Measurements from ENCODE around the gene LARP4B.
A peak's percentile ranks its signal among the peaks of the same experiment; 100 is the strongest.

Gene LARP4B

DNA sequence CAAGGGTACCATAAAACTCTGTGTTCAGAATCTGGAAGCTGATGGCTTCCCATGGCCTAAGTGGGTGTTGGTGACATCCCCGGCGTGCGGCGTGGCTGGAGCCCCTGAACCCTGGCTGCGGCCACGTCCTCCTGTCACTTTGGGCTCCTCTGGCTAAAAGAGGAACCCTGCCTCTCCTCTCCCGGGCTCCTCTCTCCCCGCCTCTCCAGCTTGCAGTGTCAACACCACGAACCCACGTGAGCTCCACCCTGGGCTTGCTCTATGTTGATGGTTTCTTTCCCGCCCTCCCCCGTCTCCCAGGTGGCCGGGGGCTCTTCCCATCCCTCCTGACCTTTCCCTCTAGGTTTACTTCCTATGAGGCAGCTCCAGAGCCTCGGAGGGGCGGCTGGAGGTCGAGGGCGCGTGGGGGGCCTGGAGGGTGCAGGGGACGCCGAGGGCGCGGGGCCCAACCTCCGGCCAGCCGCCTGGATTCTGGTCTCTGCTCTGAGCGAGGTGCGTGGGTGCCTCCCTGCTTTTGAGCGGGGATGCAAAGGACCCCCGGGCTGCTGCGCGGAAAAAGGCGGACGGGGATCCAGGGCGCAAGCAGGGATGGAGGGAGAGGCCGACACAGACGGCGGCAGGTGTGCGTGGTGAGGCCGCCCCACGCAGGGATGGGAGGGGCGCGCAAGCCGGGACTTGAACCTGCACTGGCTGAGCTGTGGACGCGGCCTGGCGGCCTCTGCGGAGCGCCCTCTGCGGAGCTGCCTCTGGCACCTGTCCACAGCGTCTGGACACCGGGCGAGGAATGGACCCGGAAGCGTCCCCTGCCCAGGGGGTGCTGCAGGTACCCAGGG is 126.5 kb downstream of the LARP4B start:
- H3K9me3 ChIP-seq (ENCODE audit: control insufficient read depth, low read length), result no peaks in the 10 kb centered on the region
- no peak overlapping the region for H3K9ac ChIP-seq (ENCODE audit: low read length)
- H3K4me1 ChIP-seq (ENCODE audit: control insufficient read depth, insufficient read depth, low read length), result no peaks in the 10 kb centered on the region
- no peaks in the 10 kb centered on the region for H3K27me3 ChIP-seq (replicated peaks; ENCODE audit: control insufficient read depth, insufficient read depth, low read length)
- peaks cover 44% of the 10 kb centered on the region for H3K36me3 ChIP-seq (ENCODE audit: control insufficient read depth, insufficient read depth, low read length, severe bottlenecking)
- no peak overlapping the region for H3K4me3 ChIP-seq (ENCODE audit: low read length)
- DNase-seq (ENCODE audit: low read depth), result no peak

DNA sequence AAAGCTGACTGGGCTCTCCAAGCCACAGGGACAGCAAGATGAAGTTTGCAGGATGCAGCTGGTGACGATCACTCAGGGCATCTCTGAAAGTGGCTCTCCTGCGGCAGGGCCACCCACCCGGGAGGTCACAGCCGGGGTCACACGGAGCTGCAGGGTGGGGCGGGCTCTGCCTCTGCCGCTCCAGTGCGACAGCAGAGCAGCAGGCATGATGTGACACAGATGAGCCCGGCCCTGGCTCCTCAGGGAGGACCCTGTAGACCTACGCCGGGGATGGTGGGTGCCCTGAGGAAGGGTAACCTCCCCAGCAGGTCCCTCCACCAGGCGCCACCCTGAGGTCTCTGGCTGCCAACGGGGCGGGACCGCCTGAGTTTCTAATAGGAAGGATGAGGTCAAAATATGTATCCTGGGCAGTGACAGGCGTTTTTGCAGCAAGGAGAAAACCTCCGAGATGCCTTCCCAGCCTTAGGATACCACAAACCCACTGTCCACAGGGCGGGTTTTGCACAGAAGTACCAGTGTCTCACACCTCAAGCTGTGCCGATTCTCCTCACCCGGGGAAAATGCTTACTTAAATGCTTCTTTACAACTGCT is 127.2 kb downstream of the LARP4B start:
- Histone ChIP-seq H3K36me3 (ENCODE audit: control insufficient read depth, insufficient read depth, low read length, severe bottlenecking) (peaks cover 37% of the 10 kb centered on the region), H3K4me1 (ENCODE audit: control insufficient read depth, insufficient read depth, low read length) (no peaks in the 10 kb centered on the region), H3K9ac (ENCODE audit: low read length) (no peak overlapping the region), H3K9me3 (ENCODE audit: control insufficient read depth, low read length) (no peaks in the 10 kb centered on the region), H3K4me3 (ENCODE audit: low read length) (no peak overlapping the region), H3K27me3 (replicated peaks; ENCODE audit: control insufficient read depth, insufficient read depth, low read length) (no peaks in the 10 kb centered on the region)
- no peak for DNase-seq (ENCODE audit: low read depth)

DNA sequence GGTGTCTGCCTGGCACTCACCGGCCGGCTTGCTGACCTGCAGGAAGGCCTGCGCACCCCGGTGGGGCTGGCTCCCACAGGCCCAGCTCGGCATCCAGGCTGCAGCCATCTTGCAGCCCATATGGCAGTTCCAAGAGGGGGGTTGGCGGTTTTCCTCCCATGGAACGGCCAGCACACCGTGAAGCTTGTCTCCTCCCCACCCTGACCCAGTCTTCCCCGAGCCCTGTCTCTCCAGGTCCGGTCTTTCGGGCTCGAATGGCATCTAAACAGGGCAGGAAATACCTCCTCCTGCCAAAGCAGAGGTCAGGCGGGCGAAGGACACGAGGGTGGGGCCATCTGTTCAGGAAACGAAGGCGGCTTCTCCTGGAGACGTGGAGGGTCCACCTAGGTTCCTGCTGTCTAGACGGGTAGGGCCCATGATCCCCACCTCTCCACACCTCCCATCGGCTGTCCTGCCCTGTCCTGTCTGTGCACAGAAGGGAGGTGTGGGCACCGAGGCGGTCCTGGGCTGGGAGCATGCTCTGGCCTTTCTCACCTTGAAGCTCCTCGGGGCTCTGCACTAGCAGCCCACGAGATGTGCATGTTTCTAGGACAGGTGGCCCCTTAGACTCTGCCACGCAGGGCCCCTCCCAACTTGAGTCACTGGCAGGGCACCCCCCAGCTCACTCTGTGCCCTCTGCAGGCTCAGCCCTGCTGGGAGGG is 128.3 kb downstream of the LARP4B start:
- Histone ChIP-seq H3K36me3 (ENCODE audit: control insufficient read depth, insufficient read depth, low read length, severe bottlenecking) (peaks cover 28% of the 10 kb centered on the region), H3K27me3 (replicated peaks; ENCODE audit: control insufficient read depth, insufficient read depth, low read length) (no peaks in the 10 kb centered on the region), H3K4me1 (ENCODE audit: control insufficient read depth, insufficient read depth, low read length) (no peaks in the 10 kb centered on the region), H3K9ac (ENCODE audit: low read length) (no peak overlapping the region), H3K9me3 (ENCODE audit: control insufficient read depth, low read length) (no peaks in the 10 kb centered on the region), H3K4me3 (ENCODE audit: low read length) (no peak overlapping the region)
- DNase-seq (ENCODE audit: low read depth), result no peak

GRCh38 chr10:802506-802905 is 129.0 kb downstream of the LARP4B start:
- no peak overlapping the region for H3K4me3 ChIP-seq (ENCODE audit: low read length)
- peaks cover 21% of the 10 kb centered on the region for H3K36me3 ChIP-seq (ENCODE audit: control insufficient read depth, insufficient read depth, low read length, severe bottlenecking)
- no peak overlapping the region for H3K9ac ChIP-seq (ENCODE audit: low read length)
- no peaks in the 10 kb centered on the region for H3K27me3 ChIP-seq (replicated peaks; ENCODE audit: control insufficient read depth, insufficient read depth, low read length)
- H3K4me1 ChIP-seq (ENCODE audit: control insufficient read depth, insufficient read depth, low read length), result no peaks in the 10 kb centered on the region
- no peaks in the 10 kb centered on the region for H3K9me3 ChIP-seq (ENCODE audit: control insufficient read depth, low read length)
- no peak for DNase-seq (ENCODE audit: low read depth)

DNA sequence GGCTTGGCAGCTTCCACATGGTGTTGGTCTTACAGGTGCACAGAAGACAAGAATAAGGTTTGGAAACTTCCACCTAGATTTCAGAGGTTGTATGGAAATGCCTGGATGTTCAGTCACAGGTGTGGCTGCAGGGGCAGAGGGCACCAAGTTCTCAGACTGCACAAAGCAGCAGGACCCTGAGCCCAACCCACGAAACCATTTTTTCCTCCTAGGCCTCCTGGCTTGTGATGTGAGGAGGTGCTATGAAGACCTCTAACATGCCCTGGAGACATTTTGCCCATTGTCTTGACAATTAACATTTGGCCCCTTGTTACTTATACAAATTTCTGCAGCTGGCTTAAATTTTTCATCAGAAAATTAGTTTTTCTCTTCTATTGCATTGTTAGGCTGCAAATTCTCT is 134.3 kb downstream of the LARP4B start:
- Histone ChIP-seq H3K4me1 (ENCODE audit: control insufficient read depth, insufficient read depth, low read length) (no peaks in the 10 kb centered on the region), H3K27me3 (replicated peaks; ENCODE audit: control insufficient read depth, insufficient read depth, low read length) (no peaks in the 10 kb centered on the region), H3K4me3 (ENCODE audit: low read length) (no peak overlapping the region), H3K9ac (ENCODE audit: low read length) (no peak overlapping the region), H3K9me3 (ENCODE audit: control insufficient read depth, low read length) (no peaks in the 10 kb centered on the region), H3K36me3 (ENCODE audit: control insufficient read depth, insufficient read depth, low read length, severe bottlenecking) (no peaks in the 10 kb centered on the region)
- DNase-seq (ENCODE audit: low read depth), result no peak

GRCh38 chr10:796233-796632 is 135.3 kb downstream of the LARP4B start:
- no peaks in the 10 kb centered on the region for H3K36me3 ChIP-seq (ENCODE audit: control insufficient read depth, insufficient read depth, low read length, severe bottlenecking)
- no peaks in the 10 kb centered on the region for H3K9me3 ChIP-seq (ENCODE audit: control insufficient read depth, low read length)
- no peak overlapping the region for H3K9ac ChIP-seq (ENCODE audit: low read length)
- no peaks in the 10 kb centered on the region for H3K4me1 ChIP-seq (ENCODE audit: control insufficient read depth, insufficient read depth, low read length)
- DNase-seq (ENCODE audit: low read depth), result no peak
- H3K4me3 ChIP-seq (ENCODE audit: low read length), result no peak overlapping the region
- no peaks in the 10 kb centered on the region for H3K27me3 ChIP-seq (replicated peaks; ENCODE audit: control insufficient read depth, insufficient read depth, low read length)

DNA sequence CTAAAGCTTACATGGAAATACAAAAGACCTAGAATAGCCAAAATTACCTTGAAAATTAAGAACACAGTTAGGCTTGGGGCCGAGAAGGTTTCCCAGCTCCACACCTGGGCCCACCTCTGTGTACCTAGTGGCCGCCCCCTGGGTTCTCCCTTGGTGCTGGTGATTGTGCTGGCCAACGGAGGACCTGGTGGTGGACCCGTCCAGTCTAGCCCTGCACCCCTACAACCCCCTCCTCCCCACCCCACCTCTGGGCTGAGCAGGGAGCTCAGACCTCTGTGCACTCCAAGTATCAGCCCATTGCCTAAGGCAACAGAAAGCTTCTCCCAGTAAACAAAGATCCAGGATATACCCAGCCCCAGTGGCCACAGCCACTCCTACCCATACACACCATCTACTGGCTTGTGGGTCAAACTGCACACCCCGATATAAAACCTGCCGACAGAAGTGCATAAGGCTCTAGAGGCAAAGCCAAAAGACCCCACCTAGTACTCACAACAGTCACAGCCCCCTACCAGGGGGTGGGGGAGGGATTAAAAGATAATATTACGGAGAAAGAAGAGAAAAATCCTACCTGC is 137.0 kb downstream of the LARP4B start:
- Histone ChIP-seq H3K36me3 (ENCODE audit: control insufficient read depth, insufficient read depth, low read length, severe bottlenecking) (no peaks in the 10 kb centered on the region), H3K27me3 (replicated peaks; ENCODE audit: control insufficient read depth, insufficient read depth, low read length) (no peaks in the 10 kb centered on the region), H3K9ac (ENCODE audit: low read length) (no peak overlapping the region), H3K4me3 (ENCODE audit: low read length) (no peak overlapping the region), H3K9me3 (ENCODE audit: control insufficient read depth, low read length) (no peaks in the 10 kb centered on the region), H3K4me1 (ENCODE audit: control insufficient read depth, insufficient read depth, low read length) (no peaks in the 10 kb centered on the region)
- peak; percentile 24 for DNase-seq (ENCODE audit: low read depth)

- peak; percentile 70 for DNase-seq (ENCODE audit: low read depth)
Observed at GRCh38 chr10:792792-793100, 138.8 kb downstream of the LARP4B start.

DNA sequence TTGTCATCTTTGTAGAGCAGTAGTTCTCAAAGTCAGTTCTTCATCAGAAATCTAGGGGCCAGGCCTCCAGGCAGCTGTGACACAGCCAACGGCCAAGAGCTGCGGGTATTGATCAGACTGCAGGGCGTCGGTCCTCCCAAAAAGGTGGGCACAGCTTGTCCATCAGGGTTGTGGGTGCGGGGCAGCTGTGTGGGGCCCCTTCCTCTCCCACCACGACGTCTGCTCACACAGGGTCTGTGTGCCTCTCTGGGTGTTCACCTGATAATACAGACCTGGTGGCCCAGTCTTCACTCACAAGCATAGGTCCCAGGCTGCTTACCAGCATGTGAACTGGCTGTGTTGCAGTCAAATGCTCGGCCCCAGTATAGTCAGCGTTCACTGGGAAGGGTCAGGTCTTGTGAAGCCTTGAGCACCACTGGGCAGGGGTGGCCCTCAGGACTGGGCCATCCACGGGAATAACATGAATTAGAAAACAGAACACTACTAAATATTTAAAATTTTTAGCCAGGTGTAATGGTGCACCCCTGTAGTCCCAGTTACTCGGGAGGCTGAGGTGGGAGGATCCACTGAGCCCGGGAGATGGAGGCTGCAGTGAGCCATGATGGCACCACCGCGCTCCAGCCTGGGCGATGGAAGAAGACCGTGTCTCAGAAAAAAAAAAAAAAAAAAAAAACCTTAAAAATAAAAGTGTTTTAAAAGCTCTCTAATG is 139.3 kb downstream of the LARP4B start:
- no peak for DNase-seq (ENCODE audit: low read depth)
- no peaks in the 10 kb centered on the region for H3K36me3 ChIP-seq (ENCODE audit: control insufficient read depth, insufficient read depth, low read length, severe bottlenecking)
- no peak overlapping the region for H3K9ac ChIP-seq (ENCODE audit: low read length)
- no peaks in the 10 kb centered on the region for H3K27me3 ChIP-seq (replicated peaks; ENCODE audit: control insufficient read depth, insufficient read depth, low read length)
- peaks cover 6% of the 10 kb centered on the region for H3K4me1 ChIP-seq (ENCODE audit: control insufficient read depth, insufficient read depth, low read length)
- no peaks in the 10 kb centered on the region for H3K9me3 ChIP-seq (ENCODE audit: control insufficient read depth, low read length)
- H3K4me3 ChIP-seq (ENCODE audit: low read length), result no peak overlapping the region

More at GRCh38 chr10:792792-793100, 138.8 kb downstream of the LARP4B start:
- Histone ChIP-seq H3K36me3 (ENCODE audit: control insufficient read depth, insufficient read depth, low read length, severe bottlenecking) (no peaks in the 10 kb centered on the region), H3K9ac (ENCODE audit: low read length) (no peak overlapping the region), H3K9me3 (ENCODE audit: control insufficient read depth, low read length) (no peaks in the 10 kb centered on the region), H3K4me3 (ENCODE audit: low read length) (no peak overlapping the region), H3K27me3 (replicated peaks; ENCODE audit: control insufficient read depth, insufficient read depth, low read length) (no peaks in the 10 kb centered on the region), H3K4me1 (ENCODE audit: control insufficient read depth, insufficient read depth, low read length) (peaks cover 6% of the 10 kb centered on the region)

DNA sequence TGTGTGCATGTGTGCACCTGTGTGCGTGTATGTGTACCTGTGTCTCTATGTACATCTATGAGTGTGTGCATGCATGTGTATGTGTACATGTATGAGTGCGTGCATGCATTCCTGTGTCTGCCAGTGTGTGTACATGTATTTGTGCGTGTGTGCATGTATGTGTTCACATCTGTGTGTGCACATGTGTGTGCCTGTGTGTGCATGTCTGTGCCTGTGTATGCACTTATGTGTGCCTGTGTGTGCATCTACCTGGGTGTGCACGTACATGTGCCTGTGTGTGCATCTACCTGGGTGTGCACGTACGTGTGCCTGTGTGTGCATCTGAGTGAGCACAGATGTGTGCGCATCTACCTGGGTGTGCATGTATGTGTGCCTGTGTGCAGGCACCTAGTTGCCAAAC is 139.9 kb downstream of the LARP4B start:
- no peak overlapping the region for H3K4me3 ChIP-seq (ENCODE audit: low read length)
- H3K9me3 ChIP-seq (ENCODE audit: control insufficient read depth, low read length), result no peaks in the 10 kb centered on the region
- no peaks in the 10 kb centered on the region for H3K27me3 ChIP-seq (replicated peaks; ENCODE audit: control insufficient read depth, insufficient read depth, low read length)
- H3K4me1 ChIP-seq (ENCODE audit: control insufficient read depth, insufficient read depth, low read length), result peaks cover 6% of the 10 kb centered on the region
- H3K36me3 ChIP-seq (ENCODE audit: control insufficient read depth, insufficient read depth, low read length, severe bottlenecking), result no peaks in the 10 kb centered on the region
- no peak for DNase-seq (ENCODE audit: low read depth)
- H3K9ac ChIP-seq (ENCODE audit: low read length), result no peak overlapping the region

All from adipocyte (in vitro differentiated cells).